Lower leg skin (tissue), 4 donors: ENCODE measurements around the gene RNF168. TPM values are rescaled to one million over a fixed set of nuclear protein-coding genes. Genes with fewer than 3 reads are reported as not detected.
"Not testable (repeated sequence)": the region's sequence is repeated elsewhere in the genome, so short reads cannot be mapped to it uniquely, and the experiment has no call there.

Experiments
- DNase-seq, 2 donors: peaks; one replicate each; pipeline ENCODE4 v3.0.0-alpha.2; 2019; ENCODE audit warnings: low spot score in 2 of 2
- H3K4me3 ChIP-seq: fragments of 200-600 bp; sonication (generic); 2 replicates; pipeline ENCODE4 v1.5.1; 2017; ENCODE audit warnings: mild to moderate bottlenecking, low read depth; ENCODE audit not compliant: poor library complexity, severe bottlenecking
- CTCF ChIP-seq, 3 donors: fragments of 450-650 bp; IDR thresholded peaks; one replicate each; pipeline ENCODE4 v1.5.1; 2016; ENCODE audit warnings: antibody characterized with exemption in 3 of 3, mild to moderate bottlenecking in 3 of 3, moderate library complexity in 2 of 3
- POLR2A ChIP-seq, 2 donors: fragments of 450-650 bp; IDR thresholded peaks; one replicate each; pipeline ENCODE4 v1.6.1; 2016 to 2017; ENCODE audit warnings: antibody characterized with exemption in 2 of 2, mild to moderate bottlenecking in 1 of 2, moderate library complexity in 1 of 2
- WGBS, 2 donors: methylation state at CpG; one replicate each; pipeline ENCODE4 v1.1.5; 2018; 5-methylcytosine and 5-hydroxymethylcytosine counted together
- intact Hi-C: fragments of 100-400 bp; cut with DNase I; formaldehyde crosslinking; loops from one replicate; pipeline ENCODE4 v1.15.0; 2023; ENCODE audit warnings: low total_unique reads
- total RNA-seq, 4 donors: library from RNA; depleted of rRNA; stranded (reverse); fragments of >200 nt; gene quantifications; one replicate each; pipeline ENCODE4 v1.1.0, GENCODE V29; 2016

RNF168 gene
- total RNA-seq, 4 donors from 2014 or later = 23.9 to 35.4 (median 27.0) TPM

DNA sequence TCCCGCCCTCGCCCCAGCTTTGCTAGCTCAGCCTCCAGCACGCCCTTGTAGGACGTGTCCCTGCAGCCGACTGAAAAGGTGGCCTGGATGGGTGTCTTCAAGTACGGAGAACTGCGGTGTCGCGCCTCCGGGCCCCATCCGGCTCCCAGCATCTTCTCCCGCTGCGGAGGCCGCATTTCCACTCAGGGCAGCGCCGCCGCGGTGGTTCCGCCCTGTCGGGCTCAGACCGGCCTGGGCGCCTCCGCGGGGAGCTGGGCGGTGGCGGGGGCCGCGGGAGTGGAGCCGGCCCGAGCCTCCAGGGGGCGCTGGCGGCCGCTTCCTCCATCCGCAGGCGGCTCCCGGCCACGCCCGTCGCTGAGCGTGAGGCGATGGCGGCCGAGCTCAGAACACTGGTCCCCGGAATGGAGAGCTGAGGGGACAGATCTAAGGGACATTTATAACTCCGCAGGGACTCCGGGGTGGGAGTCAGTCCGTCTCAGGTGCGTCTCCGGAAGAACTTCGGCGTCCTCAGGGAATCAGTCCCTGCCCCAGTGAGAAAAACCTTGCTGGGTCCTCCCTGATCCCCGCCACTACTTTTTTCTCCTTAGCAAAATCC is 25.2 kb upstream of the RNF168 start:
- TF ChIP-seq CTCF (IDR thresholded peaks at IDR 0.05) (no peak), POLR2A (IDR thresholded peaks at IDR 0.05) (no peak)
- intact Hi-C loops = loop anchor here (10.0 kb wide), 1 partner anchor 274 kb away; no protein-coding TSS in a partner anchor
- WGBS, 2 donors = 6% methylated on average over 16 to 25 of the region's 52 CpGs
- no peak overlapping the region for H3K4me3 ChIP-seq
- peak; percentile 45 to 93 for DNase-seq

DNA sequence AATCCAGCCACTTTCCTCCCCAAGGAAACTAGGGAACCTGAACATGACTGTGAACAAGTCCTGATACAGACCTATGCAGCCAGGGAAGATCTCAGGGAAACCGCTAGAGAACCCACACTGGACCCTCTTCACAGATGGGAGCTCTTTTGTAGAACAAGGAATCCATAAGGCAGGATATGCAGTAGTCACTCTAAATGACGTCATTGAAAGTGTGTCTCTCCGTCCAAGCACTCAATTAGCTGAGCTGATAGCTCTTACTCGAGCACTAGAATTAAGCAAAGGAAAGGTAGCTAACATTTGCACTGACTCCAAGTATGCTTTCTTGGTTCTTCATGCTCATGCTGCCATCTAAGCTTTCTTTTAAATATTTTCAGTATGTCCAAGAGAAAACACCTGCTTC is 21.6 kb upstream of the RNF168 start:
- 84 to 92% methylated on average over 4 of the region's 4 CpGs for WGBS, 2 donors
- TF ChIP-seq POLR2A (IDR thresholded peaks at IDR 0.05) (no peak), CTCF (IDR thresholded peaks at IDR 0.05) (no peak)
- H3K4me3 ChIP-seq = no peak overlapping the region
- no peak for DNase-seq
- intact Hi-C loops = loop anchor here (10.0 kb wide), 1 partner anchor 270 kb away; no protein-coding TSS in a partner anchor

DNA sequence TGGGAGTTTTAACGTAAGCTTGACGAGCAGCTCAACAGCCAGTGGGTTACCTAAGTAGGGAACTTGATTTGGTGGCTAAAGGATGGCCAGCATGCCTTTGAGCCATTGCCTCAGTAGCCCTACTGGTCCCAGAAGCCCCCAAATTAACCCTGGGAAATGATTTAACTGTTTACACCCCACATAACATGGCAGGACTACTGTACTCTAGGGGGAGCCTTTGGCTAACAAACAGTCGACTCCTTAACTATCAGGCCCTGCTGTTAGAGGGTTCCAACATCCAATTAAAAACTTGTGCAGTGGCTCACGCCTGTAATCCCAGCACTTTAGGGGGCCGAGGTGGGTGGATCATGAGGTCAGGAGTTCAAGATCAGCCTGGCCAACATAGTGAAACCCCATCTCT is 21.0 kb upstream of the RNF168 start:
- 66 to 68% methylated on average over 5 of the region's 5 CpGs for WGBS, 2 donors
- intact Hi-C loops = loop anchor here (10.0 kb wide), 1 partner anchor 270 kb away; no protein-coding TSS in a partner anchor
- peak in 1 of 2 donors; percentile 4 for DNase-seq
- no peak for TF ChIP-seq CTCF (IDR thresholded peaks at IDR 0.05)
- TF ChIP-seq POLR2A (IDR thresholded peaks at IDR 0.05) = no peak
- H3K4me3 ChIP-seq = no peak overlapping the region

DNA sequence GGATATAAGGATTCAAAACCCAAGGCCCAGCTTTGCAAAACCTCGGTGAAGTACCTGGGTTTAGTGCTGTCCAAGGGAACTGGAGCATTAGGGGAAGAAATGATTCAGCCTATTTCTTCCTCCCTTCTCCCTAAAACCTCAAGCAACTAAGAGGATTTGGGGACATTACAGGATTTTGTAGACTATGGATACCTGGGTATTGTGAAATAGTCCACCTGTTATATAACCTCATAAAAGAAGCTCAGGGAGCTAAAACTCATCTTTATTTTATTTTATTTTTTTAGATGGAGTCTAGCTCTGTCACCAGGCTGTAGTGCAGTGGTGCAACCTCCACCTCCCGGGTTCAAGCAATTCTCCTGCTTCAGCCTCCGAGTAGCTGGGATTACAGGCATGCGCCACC is 20.3 kb upstream of the RNF168 start:
- no peak for DNase-seq
- 92 to 94% methylated on average over 4 of the region's 4 CpGs for WGBS, 2 donors
- no peak overlapping the region for H3K4me3 ChIP-seq
- TF ChIP-seq POLR2A (IDR thresholded peaks at IDR 0.05) = no peak
- TF ChIP-seq CTCF (IDR thresholded peaks at IDR 0.05) = no peak
- intact Hi-C loops = loop anchor here (10.0 kb wide), 1 partner anchor 269 kb away; no protein-coding TSS in a partner anchor

- WGBS, 2 donors = 83 to 91% methylated on average over 12 of the region's 12 CpGs
- intact Hi-C loops = loop anchor here (10.0 kb wide), 1 partner anchor 266 kb away; no protein-coding TSS in a partner anchor
- DNase-seq = peak in 1 of 2 donors; percentile 8
- H3K4me3 ChIP-seq = not testable (repeated sequence)
Observed at GRCh38 chr3:196521291-196521690, 17.7 kb upstream of the RNF168 start.

DNA sequence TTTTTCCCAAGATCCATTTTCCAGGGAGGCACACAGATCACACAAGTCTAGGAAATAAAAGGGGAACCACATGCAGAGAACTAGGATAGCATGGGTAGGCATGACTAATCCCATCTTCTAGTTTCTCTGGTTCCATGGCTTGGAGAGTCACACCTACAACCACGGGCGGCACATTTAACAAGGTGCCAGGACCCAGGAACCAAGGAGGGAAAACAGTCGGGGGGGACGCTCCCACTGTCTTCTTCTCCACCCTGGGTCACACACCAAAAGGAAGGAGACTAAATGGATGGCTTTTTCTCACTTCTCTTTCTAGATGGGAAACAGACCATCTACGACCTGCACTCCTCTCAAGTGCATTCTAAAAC is 16.1 kb upstream of the RNF168 start:
- intact Hi-C loops = loop anchor here (10.0 kb wide), 2 partner anchors 245 to 265 kb away; no protein-coding TSS in a partner anchor
- TF ChIP-seq CTCF (IDR thresholded peaks at IDR 0.05) (no peak), POLR2A (IDR thresholded peaks at IDR 0.05) (no peak)
- WGBS, 2 donors = 83 to 88% methylated on average over 5 of the region's 5 CpGs
- DNase-seq = peak in 1 of 2 donors; percentile 62
- H3K4me3 ChIP-seq = no peak overlapping the region
